Brain pericyte (primary cell): ENCODE data around the gene LNPK.
"Not testable (repeated sequence)": the region's sequence is repeated elsewhere in the genome, so short reads cannot be mapped to it uniquely, and the experiment has no call there.

Experiments
- DNase-seq: peaks from one replicate; pipeline ENCODE4 v3.0.0-alpha.2; 2012; ENCODE audit warnings: low read depth, low spot score

LNPK gene

GRCh38 chr2:175966839-175967238 lies 35.2 kb downstream of the LNPK start:
- DNase-seq: no peak

- DNase-seq: no peak
Measured at GRCh38 chr2:175965773-175966172, 36.3 kb downstream of the LNPK start.

- DNase-seq: no peak
Measured at GRCh38 chr2:175964195-175964594, 37.9 kb downstream of the LNPK start.

- DNase-seq: not testable (repeated sequence)
Measured at GRCh38 chr2:175963171-175963570, 38.9 kb downstream of the LNPK start.

- DNase-seq: no peak
Measured at GRCh38 chr2:175957845-175958244, 44.2 kb downstream of the LNPK start.

- DNase-seq: no peak
Measured at GRCh38 chr2:175955136-175955535, 46.9 kb downstream of the LNPK start.

GRCh38 chr2:175950512-175950911 lies 51.6 kb downstream of the LNPK start:
- no peak for DNase-seq

GRCh38 chr2:175948191-175948590 lies 53.9 kb downstream of the LNPK start:
- DNase-seq: no peak

- DNase-seq: no peak
Measured at GRCh38 chr2:175947073-175947472, 55.0 kb downstream of the LNPK start.

- DNase-seq: no peak
Measured at GRCh38 chr2:175941699-175942098, 60.4 kb downstream of the LNPK start.

- no peak for DNase-seq
Measured at GRCh38 chr2:175937216-175937615, 64.9 kb downstream of the LNPK start.

- DNase-seq: no peak
Measured at GRCh38 chr2:175935289-175936181, 66.5 kb downstream of the LNPK start.

GRCh38 chr2:175932675-175933074 lies 69.4 kb downstream of the LNPK start:
- DNase-seq: no peak

- no peak for DNase-seq
Measured at GRCh38 chr2:175931805-175932204, 70.3 kb downstream of the LNPK start.

- DNase-seq: no peak
Measured at GRCh38 chr2:175930504-175930903, 71.6 kb downstream of the LNPK start.

GRCh38 chr2:175929850-175930249 lies 72.2 kb downstream of the LNPK start:
- no peak for DNase-seq

GRCh38 chr2:175926272-175926671 lies 75.8 kb downstream of the LNPK start:
- DNase-seq: no peak

- no peak for DNase-seq
Measured at GRCh38 chr2:175922160-175922559, 79.9 kb downstream of the LNPK start.

- no peak for DNase-seq
Measured at GRCh38 chr2:175918935-175919334, 83.1 kb downstream of the LNPK start.

- no peak for DNase-seq
Measured at GRCh38 chr2:175914846-175915245, 87.2 kb downstream of the LNPK start.

- not testable (repeated sequence) for DNase-seq
Measured at GRCh38 chr2:175913849-175914743, 88.0 kb downstream of the LNPK start.

GRCh38 chr2:175913267-175913666 lies 88.8 kb downstream of the LNPK start:
- not testable (repeated sequence) for DNase-seq
